KMS-11 (cell line): Measurements from ENCODE around the gene CEP128.

Experiments used
- H2AFZ ChIP-seq: fragments of 200-600 bp; sonication (generic); 2 replicates; pipeline ENCODE4 v1.6.1; 2016; ENCODE audit warnings: antibody characterized with exemption, mixed run types, low read depth
- H3K27ac ChIP-seq: fragments of 200-600 bp; sonication (generic); 2 replicates; pipeline ENCODE4 v1.6.1; 2016; ENCODE audit warnings: mild to moderate bottlenecking, mixed run types
- H3K27me3 ChIP-seq: fragments of 200-600 bp; sonication (generic); 2 replicates; pipeline ENCODE4 v1.6.1; 2017; ENCODE audit warnings: mild to moderate bottlenecking, low read depth, mixed run types, moderate library complexity; ENCODE audit not compliant: insufficient read depth
- H3K36me3 ChIP-seq: fragments of 200-600 bp; sonication (generic); 2 replicates; pipeline ENCODE4 v1.6.1; 2017; ENCODE audit warnings: mild to moderate bottlenecking, mixed run types; ENCODE audit not compliant: insufficient read depth
- H3K4me1 ChIP-seq: fragments of 200-600 bp; sonication (generic); 2 replicates; pipeline ENCODE4 v1.6.1; 2016; ENCODE audit warnings: mild to moderate bottlenecking, low read depth, mixed run types; ENCODE audit not compliant: poor library complexity, severe bottlenecking
- H3K4me2 ChIP-seq: fragments of 200-600 bp; sonication (generic); 2 replicates; pipeline ENCODE4 v1.7.0; 2016; ENCODE audit warnings: mild to moderate bottlenecking, mixed run types
- H3K4me3 ChIP-seq: fragments of 200-600 bp; sonication (generic); IDR thresholded peaks from 2 replicates; pipeline ENCODE4 v1.6.1; 2017; ENCODE audit warnings: low read depth, low read length, mixed read lengths; ENCODE audit not compliant: insufficient read depth
- H3K79me2 ChIP-seq: fragments of 200-600 bp; sonication (generic); 2 replicates; pipeline ENCODE4 v1.6.1; 2016; ENCODE audit warnings: low read depth, mixed run types; ENCODE audit not compliant: insufficient read depth
- H3K9ac ChIP-seq: fragments of 200-600 bp; sonication (generic); 2 replicates; pipeline ENCODE4 v1.6.1; 2016; ENCODE audit warnings: mild to moderate bottlenecking, mixed run types
- H4K20me1 ChIP-seq: fragments of 200-600 bp; sonication (generic); 2 replicates; pipeline ENCODE4 v1.6.1; 2016; ENCODE audit warnings: mild to moderate bottlenecking, mixed run types; ENCODE audit not compliant: insufficient read depth
- CTCF ChIP-seq: fragments of 200-600 bp; sonication (generic); conservative IDR thresholded peaks from 2 replicates; pipeline ENCODE4 v1.6.1; 2017; ENCODE audit warnings: low read depth, mild to moderate bottlenecking, antibody characterized with exemption, low read length, moderate library complexity, mixed read lengths

Gene CEP128

GRCh38 chr14:80901822-80902221, 39.7 kb downstream of the CEP128 start:
- H3K9ac ChIP-seq = no peak overlapping the region
- peaks cover 9% of the 10 kb centered on the region for H3K4me1 ChIP-seq
- H3K27me3 ChIP-seq = no peaks in the 10 kb centered on the region
- H3K79me2 ChIP-seq = no peaks in the 10 kb centered on the region
- H3K4me2 ChIP-seq = no peak overlapping the region
- no peak overlapping the region for H3K27ac ChIP-seq
- no peak for TF ChIP-seq CTCF
- no peak overlapping the region for H2AFZ ChIP-seq
- H3K36me3 ChIP-seq = no peaks in the 10 kb centered on the region
- H3K4me3 ChIP-seq = no peak overlapping the region
- no peaks in the 10 kb centered on the region for H4K20me1 ChIP-seq

- Histone ChIP-seq H3K27ac (no peak overlapping the region), H3K4me1 (peaks cover 9% of the 10 kb centered on the region), H3K9ac (no peak overlapping the region), H3K4me2 (no peak overlapping the region), H3K36me3 (no peaks in the 10 kb centered on the region), H3K27me3 (no peaks in the 10 kb centered on the region), H3K4me3 (no peak overlapping the region), H3K79me2 (no peaks in the 10 kb centered on the region), H4K20me1 (no peaks in the 10 kb centered on the region), H2AFZ (no peak overlapping the region)
- TF ChIP-seq CTCF = no peak
These were observed 40.3 kb downstream of the CEP128 start for GRCh38 chr14:80901260-80901659.

GRCh38 chr14:80872645-80873044, 68.9 kb downstream of the CEP128 start:
- H3K27me3 ChIP-seq = no peaks in the 10 kb centered on the region
- H4K20me1 ChIP-seq = no peaks in the 10 kb centered on the region
- no peak overlapping the region for H3K9ac ChIP-seq
- no peak for TF ChIP-seq CTCF
- H3K79me2 ChIP-seq = no peaks in the 10 kb centered on the region
- H3K4me3 ChIP-seq = no peak overlapping the region
- no peak overlapping the region for H3K27ac ChIP-seq
- no peaks in the 10 kb centered on the region for H3K36me3 ChIP-seq
- no peak overlapping the region for H2AFZ ChIP-seq
- no peak overlapping the region for H3K4me2 ChIP-seq
- no peaks in the 10 kb centered on the region for H3K4me1 ChIP-seq

- no peak overlapping the region for H3K9ac ChIP-seq
- H3K27ac ChIP-seq = no peak overlapping the region
- TF ChIP-seq CTCF = no peak
- H3K4me1 ChIP-seq = no peaks in the 10 kb centered on the region
- H3K4me3 ChIP-seq = no peak overlapping the region
- no peak overlapping the region for H2AFZ ChIP-seq
- no peaks in the 10 kb centered on the region for H4K20me1 ChIP-seq
- H3K79me2 ChIP-seq = no peaks in the 10 kb centered on the region
- H3K36me3 ChIP-seq = no peaks in the 10 kb centered on the region
- no peak overlapping the region for H3K4me2 ChIP-seq
- H3K27me3 ChIP-seq = no peaks in the 10 kb centered on the region
These were observed 73.3 kb downstream of the CEP128 start for GRCh38 chr14:80868260-80868659.
